Prostate gland (tissue), 2 donors: ENCODE data around the gene TJP3.

Source experiments
- POLR2A ChIP-seq: fragments of 450-650 bp; IDR thresholded peaks from one replicate; pipeline ENCODE4 v1.6.1; 2016; ENCODE audit warnings: antibody characterized with exemption, mild to moderate bottlenecking
- POLR2AphosphoS5 ChIP-seq: sonication (generic); formaldehyde crosslinking; IDR thresholded peaks from one replicate; pipeline ENCODE4 v1.6.1; 2017; ENCODE audit warnings: antibody characterized with exemption
- TF ChIP-seq, protein P1 (sequence below), 4 experiments: fragments of 200-600 bp in 2 of 4; fragments of 450-650 bp in 2 of 4; sonication (generic) in 2 of 4; IDR thresholded peaks; 1 replicate in 3 of 4; 2 replicates in 1 of 4; pipeline ENCODE4 v1.5.1; 2016 to 2019; ENCODE audit warnings: antibody characterized with exemption in 4 of 4, mild to moderate bottlenecking in 2 of 4, moderate library complexity in 2 of 4

DNA sequence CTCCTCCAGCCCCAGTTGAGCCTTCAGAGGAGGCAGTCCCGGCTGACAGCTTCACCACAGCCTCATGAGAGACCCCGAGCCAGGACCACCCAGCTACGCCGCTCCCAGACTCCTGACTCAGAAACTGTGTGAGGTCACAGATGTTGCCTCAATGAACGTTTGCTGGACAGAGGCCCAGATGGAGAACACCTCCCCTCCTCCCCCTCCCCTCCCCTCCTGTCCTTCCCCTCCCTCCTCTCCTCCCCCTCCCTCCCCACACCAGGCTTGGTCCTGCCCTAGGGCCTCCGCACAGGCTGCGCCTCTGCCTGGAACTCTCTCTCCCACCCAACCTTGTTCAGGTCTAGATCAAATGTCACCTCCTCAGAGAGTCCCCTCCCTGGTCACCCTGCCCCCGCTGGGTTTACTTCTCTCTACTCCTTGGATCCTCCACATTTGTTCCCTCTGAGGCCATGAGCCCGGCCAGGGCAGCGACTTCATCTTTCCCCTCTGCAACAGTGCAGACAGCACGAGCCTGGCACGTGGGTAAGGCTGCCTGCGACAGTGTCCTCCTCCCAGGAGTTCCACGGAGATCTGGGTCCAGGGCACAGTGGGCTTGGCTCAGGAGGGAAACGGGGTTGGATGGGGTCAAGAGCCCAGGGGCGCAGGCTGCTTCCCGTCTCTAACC lies 25.3 kb upstream of the TJP3 start:
- TF ChIP-seq, protein P1, sequence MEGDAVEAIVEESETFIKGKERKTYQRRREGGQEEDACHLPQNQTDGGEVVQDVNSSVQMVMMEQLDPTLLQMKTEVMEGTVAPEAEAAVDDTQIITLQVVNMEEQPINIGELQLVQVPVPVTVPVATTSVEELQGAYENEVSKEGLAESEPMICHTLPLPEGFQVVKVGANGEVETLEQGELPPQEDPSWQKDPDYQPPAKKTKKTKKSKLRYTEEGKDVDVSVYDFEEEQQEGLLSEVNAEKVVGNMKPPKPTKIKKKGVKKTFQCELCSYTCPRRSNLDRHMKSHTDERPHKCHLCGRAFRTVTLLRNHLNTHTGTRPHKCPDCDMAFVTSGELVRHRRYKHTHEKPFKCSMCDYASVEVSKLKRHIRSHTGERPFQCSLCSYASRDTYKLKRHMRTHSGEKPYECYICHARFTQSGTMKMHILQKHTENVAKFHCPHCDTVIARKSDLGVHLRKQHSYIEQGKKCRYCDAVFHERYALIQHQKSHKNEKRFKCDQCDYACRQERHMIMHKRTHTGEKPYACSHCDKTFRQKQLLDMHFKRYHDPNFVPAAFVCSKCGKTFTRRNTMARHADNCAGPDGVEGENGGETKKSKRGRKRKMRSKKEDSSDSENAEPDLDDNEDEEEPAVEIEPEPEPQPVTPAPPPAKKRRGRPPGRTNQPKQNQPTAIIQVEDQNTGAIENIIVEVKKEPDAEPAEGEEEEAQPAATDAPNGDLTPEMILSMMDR (IDR thresholded peaks at IDR 0.05), result no peak
- no peak for TF ChIP-seq POLR2A
- TF ChIP-seq POLR2AphosphoS5, result no peak
